A673 (cell line): ENCODE measurements around the gene TOP3B. TPM values are rescaled to one million over a fixed set of nuclear protein-coding genes. Genes with fewer than 3 reads are reported as not detected.
"Not testable (repeated sequence)": the region's sequence is repeated elsewhere in the genome, so short reads cannot be mapped to it uniquely, and the experiment has no call there.

ENCODE experiments used
- BruUV-seq: library from RNA; stranded (reverse); fragments of 400-500 nt; replicated peaks from 2 replicates; lab custom pipeline; 2021; lab: Mats Ljungman, UMichigan
- CTCF ChIA-PET: fragments of 300-600 bp; sonication (Branson Sonifier 250); formaldehyde crosslinking; loops from one replicate; lab custom pipeline; 2022; ENCODE audit warnings: antibody characterized with exemption; lab: Charles Lee
- POLR2A ChIA-PET: fragments of 300-600 bp; sonication (Branson Sonifier 250); formaldehyde crosslinking; loops from one replicate; lab custom pipeline; 2022; ENCODE audit warnings: antibody characterized with exemption; ENCODE audit not compliant: low non-redundant PET; lab: Charles Lee
- DNase-seq: peaks from one replicate; pipeline ENCODE4 v3.0.0-alpha.2; 2015; ENCODE audit warnings: low spot score
- H3K27ac ChIP-seq: fragments of 200-600 bp; sonication (generic); 2 replicates; pipeline ENCODE4 v1.5.1; 2016; ENCODE audit warnings: mixed run types, low read depth, mild to moderate bottlenecking, mixed read lengths, antibody characterized with exemption, low read length; ENCODE audit not compliant: poor library complexity, severe bottlenecking
- H3K27me3 ChIP-seq: fragments of 200-600 bp; sonication (generic); replicated peaks from 2 replicates; pipeline ENCODE4 v1.6.1; 2017; ENCODE audit warnings: mixed run types, low read depth, mild to moderate bottlenecking, mixed read lengths, antibody characterized with exemption, low read length; ENCODE audit not compliant: insufficient read depth, poor library complexity
- H3K36me3 ChIP-seq: fragments of 200-600 bp; sonication (generic); 2 replicates; pipeline ENCODE4 v1.6.1; 2016; ENCODE audit warnings: mixed run types, mild to moderate bottlenecking, mixed read lengths, antibody characterized with exemption, low read length; ENCODE audit not compliant: insufficient read depth, poor library complexity, severe bottlenecking
- H3K4me1 ChIP-seq: fragments of 200-600 bp; sonication (generic); 2 replicates; pipeline ENCODE4 v1.6.1; 2017; ENCODE audit warnings: mixed run types, mild to moderate bottlenecking, mixed read lengths, antibody characterized with exemption, low read length; ENCODE audit not compliant: insufficient read depth, poor library complexity, severe bottlenecking
- H3K4me3 ChIP-seq: fragments of 200-600 bp; sonication (generic); 2 replicates; pipeline ENCODE4 v1.5.1; 2016; ENCODE audit warnings: low read depth, mixed run types, mild to moderate bottlenecking, mixed read lengths, low read length; ENCODE audit not compliant: poor library complexity, severe bottlenecking
- H3K9me3 ChIP-seq: fragments of 200-600 bp; sonication (generic); 2 replicates; pipeline ENCODE4 v1.6.1; 2016; ENCODE audit warnings: mixed run types, low read depth, mild to moderate bottlenecking, mixed read lengths, antibody characterized with exemption, low read length; ENCODE audit not compliant: poor library complexity, severe bottlenecking
- CTCF ChIP-seq: fragments of 300-800, 200-600 bp; sonication (generic); conservative IDR thresholded peaks from 2 replicates; pipeline ENCODE4 v1.5.1; 2017; ENCODE audit warnings: low read depth, mild to moderate bottlenecking, antibody characterized with exemption, low read length, moderate library complexity, mixed read lengths
- EZH2 ChIP-seq: fragments of 200-600 bp; sonication (generic); IDR thresholded peaks from 2 replicates; pipeline ENCODE4 v1.6.1; 2017; ENCODE audit warnings: borderline replicate concordance, low read depth, mild to moderate bottlenecking, mixed read lengths, antibody characterized with exemption, low read length; ENCODE audit not compliant: poor library complexity, severe bottlenecking
- intact Hi-C: fragments of 100-400 bp; cut with micrococcal nuclease; formaldehyde crosslinking; loops from one replicate; pipeline ENCODE4 v1.10.0; 2022; ENCODE audit not compliant: unreplicated experiment
- total RNA-seq: library from RNA; stranded (reverse); gene quantifications from 2 replicates; pipeline ENCODE4 v1.2.3, GENCODE V29; 2021

TOP3B gene
- total RNA-seq, 1 experiment from 2014 or later: 60.2 TPM

- no TSS peak for BruUV-seq
- Histone ChIP-seq H3K9me3 (no peaks in the 10 kb centered on the region), H3K4me3 (no peak overlapping the region), H3K27ac (no peak overlapping the region), H3K27me3 (no peaks in the 10 kb centered on the region), H3K36me3 (no peaks in the 10 kb centered on the region), H3K4me1 (no peaks in the 10 kb centered on the region)
- POLR2A ChIA-PET: no interaction called here
- intact Hi-C loops: no loop called here
- TF ChIP-seq CTCF (no peak), EZH2 (no peak)
- DNase-seq: no peak
- CTCF ChIA-PET: no interaction called here
These were observed 66.8 kb downstream of the TOP3B start for GRCh38 chr22:21915624-21916308.

DNA sequence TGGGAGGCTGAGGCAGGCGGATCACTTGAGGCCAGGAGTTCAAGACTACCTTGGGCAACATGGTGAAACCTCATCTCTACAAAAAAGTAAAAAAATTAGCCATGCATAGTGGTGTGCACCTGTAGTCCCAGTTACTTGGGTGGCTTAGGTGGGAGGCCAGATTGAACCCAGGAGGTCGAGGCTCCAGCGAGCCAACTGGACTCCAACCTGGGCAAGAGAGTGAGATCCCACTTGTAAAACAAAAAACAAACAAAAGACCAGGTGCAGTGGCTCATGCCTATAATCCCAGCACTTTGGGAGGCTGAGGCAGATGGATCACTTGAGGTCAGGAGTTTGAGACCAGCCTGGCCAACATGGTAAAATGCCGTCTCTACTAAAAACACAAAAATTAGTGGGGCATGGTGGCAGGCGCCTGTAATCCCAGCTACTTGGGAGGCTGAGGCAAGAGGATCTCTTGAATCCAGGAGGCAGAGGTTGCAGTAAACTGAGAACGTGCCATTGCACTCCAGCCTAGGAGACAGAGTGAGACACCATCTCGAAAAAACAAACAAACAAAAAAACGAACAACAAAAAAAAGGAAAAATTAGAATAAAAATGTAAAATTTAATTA is 68.4 kb downstream of the TOP3B start:
- H3K27ac ChIP-seq, H3K36me3 ChIP-seq, POLR2A ChIA-PET, intact Hi-C loops, H3K9me3 ChIP-seq, H3K27me3 ChIP-seq, BruUV-seq, H3K4me1 ChIP-seq, CTCF ChIA-PET, H3K4me3 ChIP-seq, DNase-seq: not testable (repeated sequence)

- H3K9me3 ChIP-seq, CTCF ChIA-PET, DNase-seq, H3K27me3 ChIP-seq, intact Hi-C loops, H3K36me3 ChIP-seq, H3K4me3 ChIP-seq, H3K27ac ChIP-seq, H3K4me1 ChIP-seq, BruUV-seq: not testable (repeated sequence)
- POLR2A ChIA-PET: interaction anchor here (0.6 kb wide), 1 partner anchor 161 kb away, joined by 3 read pairs; no protein-coding TSS in a partner anchor
These were observed 72.2 kb downstream of the TOP3B start for GRCh38 chr22:21910367-21910766.

DNA sequence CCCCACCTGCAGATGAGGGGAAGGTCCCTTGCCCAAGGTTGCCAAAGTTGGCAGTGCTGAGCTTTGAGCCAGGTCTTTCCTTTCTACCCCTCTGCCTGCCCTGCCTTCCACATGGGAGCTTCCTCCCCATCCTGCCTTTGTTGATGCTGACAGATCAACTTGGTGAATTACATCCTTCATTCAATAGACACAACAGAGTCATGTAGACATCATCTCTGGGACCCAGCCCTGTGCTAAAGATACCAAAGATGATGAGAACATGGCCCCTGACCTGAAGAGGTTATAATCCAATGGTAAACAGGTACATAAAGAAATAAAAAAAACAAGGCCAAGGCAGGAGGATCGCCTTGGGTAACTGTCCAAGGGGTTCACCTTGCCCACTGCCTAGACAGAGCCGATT is 72.7 kb downstream of the TOP3B start:
- H3K27me3 ChIP-seq: no peaks in the 10 kb centered on the region
- BruUV-seq: no TSS peak
- no peak overlapping the region for H3K27ac ChIP-seq
- POLR2A ChIA-PET: no interaction called here
- no peaks in the 10 kb centered on the region for H3K9me3 ChIP-seq
- H3K36me3 ChIP-seq: no peaks in the 10 kb centered on the region
- DNase-seq: no peak
- H3K4me1 ChIP-seq: no peaks in the 10 kb centered on the region
- TF ChIP-seq CTCF (no peak), EZH2 (no peak)
- CTCF ChIA-PET: no interaction called here
- intact Hi-C loops: no loop called here
- no peak overlapping the region for H3K4me3 ChIP-seq
